ENCODE results near the gene TOR1B. TPM values are rescaled to one million over a fixed set of nuclear protein-coding genes. Genes with fewer than 3 reads are reported as not detected.

TOR1B gene
- total and polyA plus RNA-seq, 2 of the 4 experiments (the other 2 are of a cell fraction), result 15.6 to 21.0 TPM

DNA sequence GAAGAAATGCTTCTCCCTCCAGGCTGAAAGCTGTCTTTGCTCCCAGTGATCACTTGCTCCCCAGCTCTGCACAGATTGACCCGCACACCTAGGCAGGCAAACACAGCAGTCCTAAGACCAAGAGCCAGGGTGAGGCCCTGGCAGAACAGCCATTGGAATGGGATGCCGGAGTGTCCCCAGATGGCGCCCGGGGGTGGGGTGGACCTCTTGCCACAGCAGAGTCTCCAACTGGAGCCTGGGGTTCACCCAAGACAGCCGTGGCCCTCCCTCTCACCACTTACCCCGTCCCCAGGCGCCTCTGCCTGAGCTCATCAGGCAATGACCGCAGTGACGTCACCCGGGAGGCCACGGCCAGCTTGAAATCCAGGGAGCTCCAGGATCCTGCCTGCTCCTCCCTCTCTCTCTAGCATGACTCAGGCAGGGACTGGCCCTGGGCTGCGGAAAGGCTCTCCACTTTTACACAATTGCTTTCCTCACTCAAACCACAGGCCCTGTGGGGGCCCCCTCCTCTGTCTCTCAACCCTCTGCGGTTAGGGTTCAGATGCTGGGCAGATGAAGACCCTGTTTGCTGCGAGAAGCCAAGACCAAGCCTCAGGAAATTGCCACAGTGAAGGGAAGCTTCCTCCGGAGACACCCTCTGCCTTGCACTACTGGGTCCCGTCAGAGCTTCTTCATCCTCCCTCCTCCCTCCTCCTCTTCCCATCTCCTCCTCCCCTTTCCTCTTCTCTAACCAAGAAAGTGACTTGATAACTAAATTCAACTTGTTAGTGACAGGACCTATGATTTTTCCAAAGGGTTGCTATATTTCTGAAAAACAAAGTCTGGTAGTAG lies 25.8 kb upstream of the TOR1B start (continued):
- TF ChIP-seq RAD21 (IDR thresholded peaks at IDR 0.05; ENCODE audit: low read length) (peak; percentile 30), MXI1 (IDR thresholded peaks at IDR 0.05; ENCODE audit: borderline replicate concordance, low read depth, low read length) (no peak), CHD1 (IDR thresholded peaks at IDR 0.05; ENCODE audit: low read depth, low read length) (no peak)

DNA sequence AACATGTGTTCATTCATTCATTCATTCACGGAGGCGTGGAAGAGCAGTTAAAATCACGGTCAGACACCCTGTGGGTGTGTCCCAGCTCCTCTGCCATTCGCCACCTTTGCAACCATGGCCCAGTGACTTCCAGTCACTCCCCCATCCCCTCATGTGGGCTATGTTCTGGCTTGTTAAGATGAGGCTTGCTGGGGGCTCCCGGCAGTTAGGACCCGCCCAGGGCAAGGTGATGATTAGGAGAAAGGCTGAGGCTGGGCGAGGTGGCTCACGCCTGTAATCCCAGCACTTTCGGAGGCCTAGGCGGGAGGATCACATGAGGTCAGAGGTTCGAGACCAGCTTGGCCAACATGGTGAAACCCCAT lies 25.2 kb upstream of the TOR1B start:
- H3K14ac ChIP-seq (replicated peaks; ENCODE audit: low read depth, low read length), result peak overlapping the region; percentile 92

More for the DNA sequence above, 25.2 kb upstream of the TOR1B start:
- no peaks in the 10 kb centered on the region for H3K27me3 ChIP-seq (ENCODE audit: control insufficient read depth, insufficient read depth, low read length)
- peak overlapping the region; percentile 30 to 79 for H4K8ac ChIP-seq (ENCODE audit: low read depth in 2 of 2, low read length in 2 of 2)
- peak overlapping the region; percentile 51 for H4K5ac ChIP-seq (ENCODE audit: low read depth, low read length)
- no peak for DNase-seq
- peak overlapping the region; percentile 93 for H2BK20ac ChIP-seq (ENCODE audit: low read depth, low read length)
- peak overlapping the region; percentile 51 for H3K4me2 ChIP-seq (ENCODE audit: low read depth, low read length)
- H2BK120ac ChIP-seq (ENCODE audit: low read depth, low read length), result peak overlapping the region; percentile 95
- TF ChIP-seq, protein P1, sequence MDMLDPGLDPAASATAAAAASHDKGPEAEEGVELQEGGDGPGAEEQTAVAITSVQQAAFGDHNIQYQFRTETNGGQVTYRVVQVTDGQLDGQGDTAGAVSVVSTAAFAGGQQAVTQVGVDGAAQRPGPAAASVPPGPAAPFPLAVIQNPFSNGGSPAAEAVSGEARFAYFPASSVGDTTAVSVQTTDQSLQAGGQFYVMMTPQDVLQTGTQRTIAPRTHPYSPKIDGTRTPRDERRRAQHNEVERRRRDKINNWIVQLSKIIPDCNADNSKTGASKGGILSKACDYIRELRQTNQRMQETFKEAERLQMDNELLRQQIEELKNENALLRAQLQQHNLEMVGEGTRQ (IDR thresholded peaks at IDR 0.05; ENCODE audit: low read depth, low read length), result no peak
- no peak for TF ChIP-seq MAZ (IDR thresholded peaks at IDR 0.05; ENCODE audit: borderline replicate concordance, low read depth, low read length)
- TF ChIP-seq MXI1 (IDR thresholded peaks at IDR 0.05; ENCODE audit: borderline replicate concordance, low read depth, low read length), result no peak
- no peak for TF ChIP-seq CHD1 (IDR thresholded peaks at IDR 0.05; ENCODE audit: low read depth, low read length)
- TF ChIP-seq NFE2L2 (IDR thresholded peaks at IDR 0.05; ENCODE audit: low read depth, low read length), result no peak
- no peak for TF ChIP-seq SMC3 (IDR thresholded peaks at IDR 0.05; ENCODE audit: low read depth, low read length)
- peak overlapping the region; percentile 95; the same call in 1 of the 2 replicates for H3K23ac ChIP-seq (ENCODE audit: low read depth, low read length)
- peak overlapping the region; percentile 94 for H4K91ac ChIP-seq (ENCODE audit: insufficient read depth, low read depth, low read length)
- H2BK15ac ChIP-seq (ENCODE audit: low read depth, low read length), result peak overlapping the region; percentile 66; the same call in 2 of the 3 replicates
- ChIA-PET POLR2A (ENCODE audit: unreplicated experiment) (no interaction called here), CTCF (interaction anchor here (1.2 to 1.9 kb wide), 3 partner anchors 35 to 135 kb away, joined by 4 to 17 read pairs (median 4); no protein-coding TSS in a partner anchor)
- no peaks in the 10 kb centered on the region for H4K20me1 ChIP-seq (ENCODE audit: insufficient read depth, low read length)
- no TSS peak for BruUV-seq (replicated peaks)
- no peaks in the 10 kb centered on the region for H3K79me1 ChIP-seq (ENCODE audit: low read depth in 1 of 2, low read length in 2 of 2)
- peak overlapping the region; percentile 18 for H2AK9ac ChIP-seq (replicated peaks; ENCODE audit: low read depth, low read length, poor library complexity)
- peak overlapping the region; percentile 41 for H3K9ac ChIP-seq (ENCODE audit: low read depth, low read length)
- H3K9me3 ChIP-seq (ENCODE audit: control insufficient read depth, insufficient read depth, low read length), result no peaks in the 10 kb centered on the region
- H2AFZ ChIP-seq (replicated peaks; ENCODE audit: low read length, poor library complexity), result peak overlapping the region; percentile 61
- peak overlapping the region; percentile 88 for H2BK5ac ChIP-seq (ENCODE audit: low read depth, low read length, poor library complexity, severe bottlenecking)
- H3K4ac ChIP-seq (ENCODE audit: low read depth, low read length), result peak overlapping the region; percentile 90
- H2AK5ac ChIP-seq (ENCODE audit: low read depth, low read length), result peak overlapping the region; percentile 93
- no peak for ATAC-seq (ENCODE audit: low read depth)
- peak overlapping the region; percentile 46 for H3K18ac ChIP-seq (ENCODE audit: low read depth, low read length)
- H3K4me3 ChIP-seq (ENCODE audit: insufficient read depth, low read depth, low read length), result no peak overlapping the region
- H3K27ac ChIP-seq (ENCODE audit: insufficient read depth, low read length), result peak overlapping the region; percentile 79
- peaks cover 27% of the 10 kb centered on the region for H3K9me1 ChIP-seq (ENCODE audit: insufficient read depth, low read length)
- WGBS, 2 experiments (ENCODE audit: extremely low coverage in 2 of 2, insufficient read length in 1 of 2), result no CpG with 5 or more reads among the region's 11 CpGs
- peak overlapping the region; percentile 78 for H3K56ac ChIP-seq (ENCODE audit: extremely low read depth, insufficient read depth, low read length)
- dilution Hi-C loops (cut with HindIII; ENCODE audit: low sequenced_read_pairs, unreplicated experiment) (no loop called here), intact Hi-C loops (cut with micrococcal nuclease) (loop anchor here (2.0 kb wide), 1 partner anchor 15 kb away; no protein-coding TSS in a partner anchor), in situ Hi-C loops (cut with MboI; ENCODE audit: low sequenced_read_pairs) (no loop called here)
- H3K4me1 ChIP-seq (ENCODE audit: control insufficient read depth, insufficient read depth, low read length), result peaks cover 21% of the 10 kb centered on the region
- H3K36me3 ChIP-seq (ENCODE audit: control insufficient read depth, insufficient read depth, low read length), result no peaks in the 10 kb centered on the region

All from IMR-90 (cell line).